ENCODE measurements around the gene CTDSP2. TPM values are rescaled to one million over a fixed set of nuclear protein-coding genes. Genes with fewer than 3 reads are reported as not detected.

CTDSP2 gene
- polyA plus RNA-seq, 2 of the 4 experiments (the other 2 are of a cell fraction) = 31.3 to 87.7 TPM

- Histone ChIP-seq H3K9me3 (no peaks in the 10 kb centered on the region), H3K4me2 (no peak overlapping the region), H3K4me3 (no peak overlapping the region), H3K4me1 (no peaks in the 10 kb centered on the region), H3K27ac (no peak overlapping the region)
- ATAC-seq = no peak
- POLR2A ChIA-PET = no interaction called here
- CTCF ChIA-PET = interaction anchor here (1.2 to 9.5 kb wide), 8 partner anchors 11 to 82 kb away, joined by 3 to 142 read pairs (median 8); no protein-coding TSS in a partner anchor
- DNase-seq (ENCODE audit: low read depth in 1 of 2, low spot score in 1 of 2) = no peak
- no peak for FAIRE-seq
- WGBS (ENCODE audit: missing lambda C conversion rate) = no CpG with 5 or more reads among the region's 2 CpGs
- TF ChIP-seq RFX5 (IDR thresholded peaks at IDR 0.05) (no peak), E2F6 (IDR thresholded peaks at IDR 0.05; ENCODE audit: borderline replicate concordance, low read depth) (no peak), MAX (IDR thresholded peaks at IDR 0.05) (no peak), RNF2 (IDR thresholded peaks at IDR 0.05; ENCODE audit: borderline replicate concordance, low read depth) (no peak), RARB (CRISPR knock-in tag; IDR thresholded peaks at IDR 0.05) (no peak), JUNB (IDR thresholded peaks at IDR 0.05) (no peak), MAZ (IDR thresholded peaks at IDR 0.05; ENCODE audit: borderline replicate concordance, low read depth, low read length) (no peak), CBX8 (IDR thresholded peaks at IDR 0.05) (no peak), PBX3 (IDR thresholded peaks at IDR 0.05) (no peak), RCOR1 (IDR thresholded peaks at IDR 0.05; ENCODE audit: low read depth, low read length) (no peak), HEYL (CRISPR knock-in tag; IDR thresholded peaks at IDR 0.05) (no peak), CHD4 (IDR thresholded peaks at IDR 0.05; ENCODE audit: borderline replicate concordance) (no peak)
Measured at GRCh38 chr12:57825451-57825850, 21.1 kb downstream of the CTDSP2 start.

GRCh38 chr12:57823908-57824640 lies 22.5 kb downstream of the CTDSP2 start:
- WGBS (ENCODE audit: missing lambda C conversion rate) = 95% methylated on average over 18 of the region's 18 CpGs
- FAIRE-seq (no peak), DNase-seq (ENCODE audit: low read depth in 1 of 2, low spot score in 1 of 2) (no peak), ATAC-seq (no peak)
- no peaks in the 10 kb centered on the region for H3K9me3 ChIP-seq
- H3K27ac ChIP-seq = no peak overlapping the region
- H3K4me1 ChIP-seq = no peaks in the 10 kb centered on the region
- TF ChIP-seq FOXS1 (CRISPR knock-in tag; IDR thresholded peaks at IDR 0.05) (no peak), RFX5 (IDR thresholded peaks at IDR 0.05) (no peak), CHD2 (IDR thresholded peaks at IDR 0.05; ENCODE audit: low read length, partially characterized antibody) (no peak), PBX3 (IDR thresholded peaks at IDR 0.05) (no peak), EHF (CRISPR knock-in tag; IDR thresholded peaks at IDR 0.05) (no peak), CEBPB (IDR thresholded peaks at IDR 0.05) (no peak), ZC3H11A (IDR thresholded peaks at IDR 0.05) (no peak), RCOR1 (IDR thresholded peaks at IDR 0.05; ENCODE audit: low read depth, low read length) (no peak), FOSB (CRISPR knock-in tag; IDR thresholded peaks at IDR 0.05) (no peak), MYC (IDR thresholded peaks at IDR 0.05; ENCODE audit: borderline replicate concordance, low read length) (no peak), TFCP2L1 (CRISPR knock-in tag; IDR thresholded peaks at IDR 0.05) (no peak), CTCF (IDR thresholded peaks at IDR 0.05) (no peak), MAX (IDR thresholded peaks at IDR 0.05) (no peak), PHF8 (IDR thresholded peaks at IDR 0.05; ENCODE audit: borderline replicate concordance, low read depth) (no peak)
- POLR2A ChIA-PET = interaction anchor here (1.3 to 1.4 kb wide), 2 partner anchors 41 to 52 kb away, joined by 3 to 5 read pairs; partner anchors contain the start of genes EEF1AKMT3 and METTL1
- CTCF ChIA-PET = interaction anchor here (0.6 to 9.5 kb wide), 9 partner anchors 12 to 84 kb away, joined by 3 to 142 read pairs (median 6); no protein-coding TSS in a partner anchor
- H3K4me2 ChIP-seq = no peak overlapping the region
- no peak overlapping the region for H3K4me3 ChIP-seq
